Amygdala (tissue), 56 donors: ENCODE results near the gene KRTAP1-4.
"Not testable (repeated sequence)": the region's sequence is repeated elsewhere in the genome, so short reads cannot be mapped to it uniquely, and the experiment has no call there.

Experiments used
- DNase-seq, 56 donors: peaks; one replicate each; lab custom pipeline; 2025; lab: John Stamatoyannopoulos, UW

Gene KRTAP1-4, protein sequence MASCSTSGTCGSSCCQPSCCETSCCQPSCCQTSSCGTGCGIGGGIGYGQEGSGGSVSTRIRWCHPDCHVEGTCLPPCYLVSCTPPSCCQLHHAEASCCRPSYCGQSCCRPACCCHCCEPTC

DNA sequence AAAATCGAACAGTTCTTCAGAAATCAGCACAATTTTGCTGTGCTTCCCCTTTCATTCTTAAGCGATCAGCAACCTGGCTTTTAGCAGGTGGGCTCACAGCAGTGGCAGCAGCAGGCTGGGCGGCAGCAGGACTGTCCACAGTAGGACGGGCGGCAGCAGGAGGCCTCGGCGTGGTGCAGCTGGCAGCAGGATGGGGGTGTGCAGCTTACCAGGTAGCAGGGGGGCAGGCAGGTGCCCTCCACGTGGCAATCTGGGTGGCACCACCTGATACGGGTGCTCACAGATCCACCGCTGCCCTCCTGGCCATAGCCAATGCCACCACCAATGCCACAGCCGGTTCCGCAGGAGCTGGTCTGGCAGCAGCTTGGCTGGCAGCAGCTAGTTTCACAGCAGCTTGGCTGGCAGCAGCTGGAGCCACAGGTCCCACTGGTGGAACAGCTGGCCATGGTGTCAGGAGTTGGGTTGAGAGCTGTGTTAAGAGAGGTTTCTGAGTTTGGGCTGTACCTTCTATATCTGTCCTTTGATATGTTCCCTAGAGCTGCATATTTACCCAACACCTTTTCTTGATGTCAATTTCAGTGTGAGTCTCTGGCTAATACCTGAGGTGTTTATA, at the start of gene KRTAP1-4:
TSS of gene KRTAP1-4 (minus strand) at position 563 of the 613 bp plus-strand sequence. CDS start at position 446, 117 bp downstream.
- DNase-seq: no peak

DNA sequence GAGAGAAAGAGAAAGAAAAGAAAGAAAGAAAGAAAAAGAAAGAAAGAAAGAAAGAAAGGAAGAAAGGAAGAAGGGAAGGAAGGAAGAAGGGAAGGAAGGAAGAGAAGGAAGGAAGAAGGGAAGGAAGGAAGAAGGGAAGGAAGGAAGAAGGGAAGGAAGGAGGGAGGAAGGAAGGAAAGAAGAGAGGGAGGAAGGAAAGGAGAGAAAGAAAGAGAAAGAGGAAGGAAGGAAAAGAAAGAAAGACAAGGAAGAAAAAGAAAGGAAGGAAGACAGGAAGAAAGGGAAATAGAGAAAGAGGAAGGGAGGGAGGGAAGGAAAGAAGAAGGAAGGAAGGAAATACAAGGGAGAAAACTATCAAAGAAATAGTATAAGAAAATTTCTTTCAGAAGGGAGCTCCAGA, 46.8 kb upstream of the KRTAP1-4 start:
- no peak for DNase-seq

DNA sequence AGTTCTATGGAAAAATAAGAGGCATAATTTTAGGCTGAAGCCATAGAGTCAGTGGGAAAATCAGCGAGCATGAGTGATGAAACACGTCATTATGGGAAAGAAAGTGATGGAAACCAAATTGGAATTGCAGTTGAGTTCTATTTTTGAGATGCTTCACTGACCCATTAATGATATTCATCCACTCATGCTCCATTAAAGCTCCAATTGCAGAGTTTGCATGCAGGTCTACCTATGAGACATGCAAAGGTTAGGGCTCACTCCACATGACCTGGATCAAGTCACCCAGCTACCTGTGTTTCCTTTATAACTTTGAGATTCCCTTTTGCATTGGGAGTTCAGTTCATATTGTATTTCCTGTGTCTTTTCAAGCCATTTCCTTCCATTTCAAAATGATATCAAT, 43.7 kb upstream of the KRTAP1-4 start:
- no peak for DNase-seq

DNA sequence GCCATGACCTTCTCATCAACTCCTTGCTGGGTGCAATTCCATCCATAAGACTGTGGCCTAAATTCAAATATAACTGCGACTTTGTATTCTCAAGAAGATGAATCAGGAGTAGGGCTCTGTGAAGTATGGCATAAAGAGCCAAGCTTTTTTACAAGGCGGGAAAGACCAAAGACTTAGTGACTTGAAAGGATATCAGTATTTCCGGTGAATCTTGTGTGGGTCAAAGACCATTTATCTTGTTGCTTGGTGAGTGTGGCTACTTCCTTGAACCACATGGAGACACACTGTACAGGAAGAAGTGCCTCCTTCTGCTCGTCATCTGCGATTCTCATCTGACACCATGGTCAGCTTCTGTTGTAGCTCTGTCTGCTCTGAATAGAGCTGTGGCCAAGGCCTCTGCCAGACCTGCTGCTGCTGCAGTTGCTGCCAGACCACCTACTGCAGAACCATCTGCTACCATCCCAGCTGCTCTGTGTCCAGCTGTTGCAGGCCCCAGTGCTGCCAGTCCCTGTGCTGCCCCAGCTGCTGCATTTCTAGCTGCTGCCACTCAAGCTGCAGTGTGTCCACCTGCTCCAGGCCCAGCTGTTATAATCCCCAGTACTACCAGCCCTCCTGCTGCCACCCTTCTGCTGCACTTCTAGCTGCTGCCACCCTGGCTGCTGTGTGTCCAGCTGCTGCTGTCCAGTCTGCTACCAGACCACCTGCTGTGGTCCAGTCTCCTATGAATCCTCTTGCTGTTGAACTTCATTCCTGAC, 41.8 kb upstream of the KRTAP1-4 start:
- no peak for DNase-seq

DNA sequence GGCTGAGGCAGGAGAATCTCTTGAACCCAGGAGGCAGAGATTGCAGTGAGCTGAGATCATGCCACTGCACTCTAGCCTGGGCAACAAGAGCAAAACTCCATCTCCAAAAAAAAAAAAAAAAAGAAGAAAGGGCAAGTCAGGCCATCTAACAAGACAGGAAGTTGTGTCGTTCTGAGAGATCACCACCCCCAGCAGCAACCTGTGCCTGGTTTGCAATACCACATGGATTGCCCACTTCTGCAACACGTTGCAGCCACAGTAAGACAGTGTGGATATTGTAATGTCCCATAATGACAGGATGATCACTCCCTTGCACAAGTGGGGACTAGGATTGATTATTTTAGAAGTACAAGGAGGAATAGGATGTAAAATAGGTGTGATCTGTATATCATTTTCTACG, 39.0 kb upstream of the KRTAP1-4 start:
- no peak for DNase-seq

DNA sequence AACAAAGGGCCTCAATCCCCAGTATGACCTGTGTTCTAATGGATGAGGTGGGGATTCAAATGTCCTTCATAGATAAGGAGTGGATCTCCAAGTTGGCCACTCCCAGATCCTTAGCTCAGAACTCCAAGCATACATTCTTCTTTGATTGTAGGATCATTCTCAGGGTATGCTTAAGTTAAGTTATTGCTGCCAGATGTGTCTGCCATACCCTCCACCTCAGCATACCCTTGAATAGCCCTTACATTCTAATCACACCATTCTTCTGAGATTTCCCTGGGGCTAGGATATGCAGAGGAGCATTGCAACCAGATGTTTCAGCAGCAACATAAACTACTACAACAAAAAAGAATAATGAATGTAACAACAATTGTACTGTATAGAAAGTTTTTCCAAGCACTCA, 37.3 kb upstream of the KRTAP1-4 start:
- no peak for DNase-seq

DNA sequence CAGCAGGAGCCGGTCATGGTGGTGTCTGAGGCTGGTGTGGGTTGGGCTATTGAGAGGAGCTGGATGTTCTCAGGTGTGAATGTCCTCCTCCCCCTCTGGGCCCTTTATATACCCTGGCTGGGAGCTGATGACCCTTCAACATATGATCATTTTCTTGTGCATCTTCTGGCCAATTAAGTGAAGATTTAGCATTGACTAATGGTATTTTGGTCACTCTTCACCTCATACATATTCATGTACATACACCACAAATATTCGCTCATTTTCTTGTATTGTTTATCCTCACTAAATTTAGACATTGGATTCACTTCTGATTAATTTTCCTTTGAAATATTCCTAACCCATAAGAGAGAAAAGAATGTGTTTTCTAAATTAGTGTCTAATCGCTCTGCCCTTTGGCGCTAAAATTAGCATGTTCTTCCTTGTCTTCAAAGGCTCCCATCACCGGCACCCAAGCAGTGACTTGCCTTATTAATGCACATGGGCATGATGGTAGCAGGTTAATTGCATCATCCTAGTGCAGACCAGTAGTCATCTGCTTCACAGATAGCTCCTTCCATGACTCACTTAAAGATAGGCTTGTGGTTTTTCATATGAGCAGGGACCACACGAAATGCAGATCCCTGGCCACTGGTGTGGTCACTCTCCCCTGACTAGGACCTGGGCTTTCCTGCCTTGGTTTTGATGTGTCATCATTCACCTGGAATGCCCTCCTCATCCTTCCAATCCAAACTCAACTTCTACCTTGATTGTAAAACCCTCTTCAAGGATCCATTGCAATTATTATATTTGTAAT, 36.0 kb upstream of the KRTAP1-4 start, which contains the start of gene KRTAP2-4:
TSS of gene KRTAP2-4 (minus strand) at position 51 of the 796 bp plus-strand sequence. CDS start at position 17, 34 bp downstream.
- DNase-seq: no peak

DNA sequence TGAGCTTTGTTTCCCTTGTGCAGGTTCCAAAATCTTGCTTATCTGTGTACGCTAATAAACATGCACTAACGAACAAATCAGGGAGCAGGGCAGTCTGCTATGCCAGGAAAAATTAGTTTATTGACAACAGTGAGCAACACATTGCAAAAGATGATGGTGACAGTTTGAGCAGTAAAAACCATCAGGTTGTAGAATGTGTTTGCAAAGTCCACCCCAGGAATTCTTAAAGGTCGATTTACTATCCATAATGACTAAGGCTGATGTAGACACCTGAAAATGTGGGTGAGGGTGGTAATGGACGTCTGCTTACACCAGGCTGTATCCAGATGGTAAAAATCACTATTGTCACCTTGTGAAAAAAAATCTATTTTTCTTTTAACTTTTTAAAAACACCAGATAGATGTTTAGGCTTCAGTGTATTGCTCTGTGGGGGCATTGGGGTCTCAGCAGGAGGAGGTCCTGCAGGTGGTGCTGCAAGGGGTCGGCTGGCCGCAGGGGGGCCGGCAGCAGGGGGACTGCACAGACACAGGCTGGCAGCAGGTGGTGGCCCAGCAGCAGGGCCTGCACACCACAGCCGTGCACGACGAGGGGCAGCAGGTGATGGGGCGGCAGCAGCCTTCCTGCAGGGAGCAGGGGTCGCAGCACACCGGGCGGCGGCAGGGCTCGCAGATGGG, 35.2 kb upstream of the KRTAP1-4 start:
- DNase-seq: not testable (repeated sequence)

DNA sequence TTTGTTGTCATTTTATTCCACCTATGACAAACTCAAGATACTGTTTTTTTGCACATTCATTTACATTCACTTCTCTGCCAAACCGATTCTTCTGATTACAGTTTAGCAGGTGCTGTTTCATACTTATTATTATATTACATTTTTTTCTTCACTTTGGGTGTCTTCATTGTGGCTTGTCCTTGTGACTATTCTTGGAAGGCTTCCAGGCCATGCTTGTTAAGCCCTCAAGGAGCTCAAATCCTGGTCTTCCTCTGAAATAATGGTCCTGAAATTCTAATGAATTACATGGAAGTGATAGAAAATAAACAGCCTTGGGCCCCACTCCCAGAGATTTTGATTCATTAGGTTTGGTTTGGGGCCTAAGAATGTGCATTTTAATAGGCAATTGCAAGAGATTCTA, 34.3 kb upstream of the KRTAP1-4 start:
- no peak for DNase-seq

DNA sequence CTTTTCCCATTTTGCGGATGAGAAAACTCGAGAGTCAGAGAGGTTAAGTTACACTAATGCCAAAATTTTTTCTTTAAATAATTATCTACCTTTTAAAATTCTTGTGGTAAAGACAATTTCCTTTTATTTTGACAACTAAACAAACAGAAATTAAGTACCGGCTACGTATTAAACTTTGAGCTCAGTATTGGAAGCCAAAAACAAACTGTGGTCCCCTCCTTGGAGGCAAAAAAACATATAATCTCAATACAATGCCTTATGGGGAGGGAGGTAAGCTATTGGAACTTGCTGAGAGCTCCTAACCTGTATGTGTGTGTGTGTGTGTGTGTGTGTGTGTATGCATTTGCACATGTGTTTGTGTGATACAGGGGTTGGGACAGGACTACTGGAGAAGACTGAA, 33.5 kb upstream of the KRTAP1-4 start:
- no peak for DNase-seq

DNA sequence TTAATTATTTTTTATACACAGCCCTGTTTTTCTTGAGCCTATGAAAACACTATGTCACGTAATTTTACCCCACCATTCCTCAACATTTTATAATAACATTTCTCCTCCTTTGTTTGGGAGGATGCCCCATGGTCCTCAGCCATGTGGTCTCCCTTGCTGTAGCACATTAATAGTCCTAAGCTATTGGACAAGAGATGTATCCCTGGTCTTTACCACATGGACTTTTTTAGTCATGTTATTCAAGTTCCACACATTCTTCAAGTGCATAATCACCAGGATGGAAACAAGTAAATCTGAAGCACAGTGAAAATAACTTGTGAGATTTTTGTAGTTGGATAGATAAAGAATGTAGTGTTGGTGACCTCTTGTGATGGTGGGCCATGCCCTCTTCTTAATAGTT, 32.0 kb upstream of the KRTAP1-4 start:
- no peak for DNase-seq

DNA sequence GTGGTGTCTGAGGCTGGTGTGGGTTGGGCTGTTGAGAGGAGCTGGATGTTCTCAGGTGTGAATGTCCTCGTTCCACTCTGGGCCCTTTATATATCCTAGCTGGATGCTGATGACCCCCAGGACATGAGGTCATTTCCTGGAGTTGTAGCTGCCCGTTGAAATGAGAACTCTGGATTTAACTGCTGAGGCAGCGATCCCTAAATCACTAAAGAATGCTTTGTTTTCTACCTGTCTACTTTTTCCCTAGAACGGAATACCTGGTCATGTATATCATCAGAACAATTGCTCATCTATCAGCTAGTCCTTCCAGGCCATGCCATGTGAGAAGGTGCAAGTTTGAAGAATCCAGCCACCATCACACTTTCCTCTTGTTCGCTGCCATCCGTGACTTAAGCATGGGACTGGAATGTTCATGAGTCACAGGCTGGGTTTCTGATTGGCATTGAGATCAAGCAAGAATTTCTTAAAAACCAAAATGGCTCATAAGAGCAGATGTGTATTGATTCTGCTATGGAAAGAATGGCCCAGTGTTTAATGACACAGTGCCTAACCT, 30.1 kb upstream of the KRTAP1-4 start, which contains the start of gene KRTAP2-3:
TSS of gene KRTAP2-3 (minus strand) at position 63 of the 553 bp plus-strand sequence. CDS start 64 bp downstream, outside the sequence.
- no peak for DNase-seq

DNA sequence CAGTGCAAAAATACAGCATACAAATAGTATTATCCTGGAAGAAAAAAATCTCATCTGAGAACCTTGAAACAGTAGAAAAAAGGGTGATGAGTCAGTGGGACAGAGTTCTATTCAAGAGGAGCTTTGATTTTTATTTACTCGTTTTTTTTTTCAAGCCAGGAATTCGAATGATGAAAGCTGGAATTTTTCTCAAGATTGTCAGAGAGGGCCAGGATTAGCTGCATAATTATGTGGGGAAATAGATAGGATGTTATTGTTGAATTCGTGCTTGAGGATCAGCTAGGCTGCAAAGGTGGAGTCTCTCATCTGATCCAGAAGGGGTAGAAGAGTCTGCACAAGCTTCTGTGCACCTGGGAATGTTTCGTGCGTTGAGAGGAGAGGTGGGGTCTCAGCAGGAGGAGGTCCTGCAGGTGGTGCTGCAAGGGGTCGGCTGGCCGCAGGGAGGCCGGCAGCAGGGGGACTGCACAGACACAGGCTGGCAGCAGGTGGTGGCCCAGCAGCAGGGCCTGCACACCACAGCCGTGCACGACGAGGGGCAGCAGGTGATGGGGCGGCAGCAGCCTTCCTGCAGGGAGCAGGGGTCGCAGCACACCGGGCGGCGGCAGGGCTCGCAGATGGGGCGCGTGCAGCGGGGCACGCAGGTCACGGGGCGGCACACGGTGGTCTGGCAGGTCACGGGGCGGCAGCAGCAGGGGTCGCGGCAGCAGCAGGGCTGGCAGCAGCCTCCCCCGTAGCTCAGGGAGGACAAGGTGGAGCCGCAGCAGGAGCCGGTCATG, 29.5 kb upstream of the KRTAP1-4 start:
- not testable (repeated sequence) for DNase-seq

DNA sequence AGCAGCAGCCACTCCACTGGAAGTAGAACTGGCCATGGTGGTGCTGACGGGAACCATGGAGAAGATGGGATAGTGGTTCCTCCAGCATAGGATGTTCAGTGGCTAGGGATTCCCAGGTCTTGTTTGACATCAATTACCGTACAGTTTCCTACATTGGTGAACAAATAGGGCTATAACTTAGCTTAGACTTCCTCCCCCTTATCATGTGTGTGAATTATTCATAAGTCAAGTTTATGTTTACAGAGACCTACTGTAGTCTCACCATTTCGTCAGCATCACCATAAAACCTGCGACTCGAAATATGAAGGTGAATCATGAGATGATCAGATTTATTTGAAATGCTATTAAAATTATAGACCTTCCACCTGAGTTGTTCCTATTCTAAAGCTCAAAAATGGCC, 28.7 kb upstream of the KRTAP1-4 start:
- DNase-seq: no peak

DNA sequence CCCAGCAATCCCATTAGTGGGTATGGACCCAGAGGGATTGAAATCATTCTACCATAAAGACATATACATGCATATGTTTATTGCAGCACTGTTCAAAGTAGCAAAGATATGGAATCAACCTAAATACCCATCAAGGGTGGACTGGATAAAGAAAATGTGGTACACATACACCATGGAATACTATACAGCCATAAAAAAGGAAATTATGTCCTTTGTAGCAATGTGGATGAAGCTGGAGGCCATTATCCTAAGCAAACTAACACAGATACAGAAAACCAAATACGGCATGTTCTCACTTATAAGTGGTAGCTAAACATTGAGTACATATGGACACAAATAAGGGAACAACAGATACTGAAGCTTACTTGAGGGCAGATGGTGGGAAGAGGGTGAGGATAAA, 27.6 kb upstream of the KRTAP1-4 start:
- DNase-seq: no peak

DNA sequence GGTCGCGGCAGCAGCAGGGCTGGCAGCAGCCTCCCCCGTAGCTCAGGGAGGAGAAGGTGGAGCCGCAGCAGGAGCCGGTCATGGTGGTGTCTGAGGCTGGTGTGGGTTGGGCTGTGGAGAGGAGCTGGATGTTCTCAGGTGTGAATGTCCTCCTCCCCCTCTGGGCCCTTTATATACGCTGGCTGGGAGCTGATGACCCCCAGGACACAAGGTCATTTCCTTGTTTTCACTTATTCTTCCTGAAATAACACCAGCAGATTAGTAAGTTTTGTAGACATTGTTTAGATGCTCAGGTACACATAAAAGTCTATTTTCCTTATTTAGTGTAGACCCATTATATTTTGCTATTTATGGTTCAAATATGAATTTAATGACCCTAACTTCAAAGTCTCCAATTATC, 25.1 kb upstream of the KRTAP1-4 start, which contains the start of gene KRTAP2-2:
TSS of gene KRTAP2-2 (minus strand) at position 101 of the 400 bp plus-strand sequence. CDS start at position 82, 19 bp downstream.
- DNase-seq: not testable (repeated sequence)

DNA sequence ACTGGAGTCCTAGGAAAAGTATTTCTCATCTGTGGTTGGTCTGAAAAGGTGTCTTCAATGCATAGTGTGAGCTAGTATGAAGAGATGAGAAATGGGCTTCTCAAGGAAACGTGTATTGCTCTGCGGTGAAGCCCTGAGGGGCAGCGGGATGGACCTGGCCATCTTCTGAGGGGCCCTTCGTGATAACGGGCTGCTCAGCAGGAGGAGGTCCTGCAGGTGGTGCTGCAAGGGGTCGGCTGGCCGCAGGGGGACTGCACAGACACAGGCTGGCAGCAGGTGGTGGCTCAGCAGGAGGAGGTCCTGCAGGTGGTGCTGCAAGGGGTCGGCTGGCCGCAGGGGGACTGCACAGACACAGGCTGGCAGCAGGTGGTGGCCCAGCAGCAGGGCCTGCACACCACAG, 24.6 kb upstream of the KRTAP1-4 start:
- DNase-seq: not testable (repeated sequence)

DNA sequence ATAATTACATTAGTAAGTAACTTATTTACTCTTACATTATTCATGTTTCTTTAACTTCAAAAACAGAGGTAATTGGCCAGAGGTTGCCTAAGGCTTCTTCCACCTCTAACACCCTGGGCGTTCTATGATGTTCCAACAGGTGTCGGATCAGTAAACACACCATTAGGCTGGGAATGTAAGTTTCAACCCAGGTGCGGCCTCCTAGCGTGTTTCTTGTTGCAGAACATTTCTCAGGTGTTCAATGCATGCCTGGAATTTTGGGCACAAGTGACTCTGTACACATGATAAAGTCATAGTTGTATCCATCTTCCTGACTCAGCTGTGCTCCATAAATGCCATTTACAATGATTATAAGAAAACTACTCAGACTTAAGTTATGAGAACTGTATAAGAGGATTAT, 24.0 kb upstream of the KRTAP1-4 start:
- no peak for DNase-seq

DNA sequence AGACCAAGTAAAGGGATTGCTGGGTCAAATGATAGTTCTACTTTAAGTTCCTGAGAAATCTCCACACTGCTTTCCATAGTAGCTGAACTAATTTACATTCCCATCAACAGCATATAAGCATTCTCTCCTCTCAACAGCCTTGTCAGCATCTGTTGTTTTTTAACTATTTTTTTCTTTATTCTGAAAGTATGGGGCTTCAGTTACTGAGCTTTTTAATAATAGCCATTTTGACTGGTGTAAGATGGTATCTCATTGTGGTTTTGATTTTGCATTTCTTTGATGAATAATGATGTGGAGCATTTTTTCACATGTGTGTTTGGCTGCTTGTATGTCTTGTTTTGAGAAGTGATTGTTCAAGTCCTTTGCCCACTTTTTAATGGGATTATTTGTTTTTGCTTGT, 22.6 kb upstream of the KRTAP1-4 start:
- no peak for DNase-seq
